Stimulated activated CD8-positive, alpha-beta memory T cell treated with anti-CD3 and anti-CD28 coated beads, Interleukin-7, amount 100 ng/mL, for 48 hours (primary cell): Measurements from ENCODE around the gene ITK.
"Not testable (repeated sequence)": the region's sequence is repeated elsewhere in the genome, so short reads cannot be mapped to it uniquely, and the experiment has no call there.

Experiments used
- DNase-seq, 2 donors: peaks; one replicate each; pipeline ENCODE4 v3.0.0-alpha.2; 2020; ENCODE audit warnings: low read depth in 1 of 2; ENCODE audit errors: extremely low read depth in 1 of 2

The ITK gene

GRCh38 chr5:157167214-157167621, 13.4 kb upstream of the ITK start:
- DNase-seq, result no peak

- DNase-seq, result no peak
These were observed 12.4 kb upstream of the ITK start for GRCh38 chr5:157168286-157168685.

GRCh38 chr5:157172403-157172802, 8.2 kb upstream of the ITK start:
- DNase-seq, result peak; percentile 75 to 89

- peak in 1 of 2 donors; percentile 64 for DNase-seq
These were observed 5.5 kb upstream of the ITK start for GRCh38 chr5:157175071-157175612.

GRCh38 chr5:157177953-157178352, 2.7 kb upstream of the ITK start:
- no peak for DNase-seq

GRCh38 chr5:157178966-157179365, 1.7 kb upstream of the ITK start:
- DNase-seq, result no peak

GRCh38 chr5:157182143-157182757, 1.6 kb downstream of the ITK start:
- no peak for DNase-seq

- no peak for DNase-seq
These were observed 3.6 kb downstream of the ITK start for GRCh38 chr5:157184117-157184670.

- not testable (repeated sequence) for DNase-seq
These were observed 4.5 kb downstream of the ITK start for GRCh38 chr5:157185122-157185521.

GRCh38 chr5:157186309-157187045, 5.8 kb downstream of the ITK start:
- DNase-seq, result no peak

GRCh38 chr5:157187046-157187754, 6.6 kb downstream of the ITK start:
- no peak for DNase-seq

GRCh38 chr5:157188270-157188669, 7.6 kb downstream of the ITK start:
- no peak for DNase-seq

- DNase-seq, result no peak
These were observed 8.6 kb downstream of the ITK start for GRCh38 chr5:157189223-157189622.

GRCh38 chr5:157193699-157194424, 13.2 kb downstream of the ITK start:
- DNase-seq, result no peak

GRCh38 chr5:157196045-157196444, 15.4 kb downstream of the ITK start:
- no peak for DNase-seq

GRCh38 chr5:157197086-157197485, 16.4 kb downstream of the ITK start:
- no peak for DNase-seq

GRCh38 chr5:157198277-157198986, 17.8 kb downstream of the ITK start:
- DNase-seq, result peak in 1 of 2 donors; percentile 57

GRCh38 chr5:157201857-157202256, 21.2 kb downstream of the ITK start:
- DNase-seq, result no peak

- DNase-seq, result no peak
These were observed 22.8 kb downstream of the ITK start for GRCh38 chr5:157203417-157203816.

- no peak for DNase-seq
These were observed 24.1 kb downstream of the ITK start for GRCh38 chr5:157204765-157205164.
